Astrocyte (in vitro differentiated cells and primary cell): ENCODE results near the gene SLC16A9.

Source experiments
- EZH2 ChIP-seq: IDR thresholded peaks from 2 replicates; pipeline ENCODE4 v1.6.1; 2012; ENCODE audit warnings: mild to moderate bottlenecking, low read length, inconsistent platforms; ENCODE audit not compliant: insufficient read depth
- TF ChIP-seq, protein P1 (sequence below): IDR thresholded peaks from 2 replicates; pipeline ENCODE4 v1.5.1; 2011; ENCODE audit warnings: low read depth, mild to moderate bottlenecking, inconsistent platforms, low read length, moderate library complexity; ENCODE audit not compliant: insufficient read depth

DNA sequence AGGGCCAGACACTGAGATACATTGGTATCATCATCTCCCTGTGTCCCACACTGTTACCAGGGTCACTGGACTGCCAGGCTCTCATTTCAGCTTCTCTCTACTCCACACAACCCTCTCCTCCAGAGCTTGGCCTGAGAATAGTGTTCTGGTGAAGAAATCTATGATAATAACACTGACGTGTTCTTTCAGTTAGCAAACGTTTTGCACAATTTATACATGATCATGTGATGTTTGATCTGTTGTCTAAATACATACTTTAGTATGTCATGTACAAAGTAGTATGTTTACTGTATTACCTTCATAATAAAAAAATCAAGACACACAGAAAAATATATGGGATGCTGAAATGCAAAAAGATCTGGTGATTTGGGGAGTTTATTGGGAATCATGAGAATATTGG lies 5.0 kb downstream of the SLC16A9 start:
- TF ChIP-seq, protein P1, sequence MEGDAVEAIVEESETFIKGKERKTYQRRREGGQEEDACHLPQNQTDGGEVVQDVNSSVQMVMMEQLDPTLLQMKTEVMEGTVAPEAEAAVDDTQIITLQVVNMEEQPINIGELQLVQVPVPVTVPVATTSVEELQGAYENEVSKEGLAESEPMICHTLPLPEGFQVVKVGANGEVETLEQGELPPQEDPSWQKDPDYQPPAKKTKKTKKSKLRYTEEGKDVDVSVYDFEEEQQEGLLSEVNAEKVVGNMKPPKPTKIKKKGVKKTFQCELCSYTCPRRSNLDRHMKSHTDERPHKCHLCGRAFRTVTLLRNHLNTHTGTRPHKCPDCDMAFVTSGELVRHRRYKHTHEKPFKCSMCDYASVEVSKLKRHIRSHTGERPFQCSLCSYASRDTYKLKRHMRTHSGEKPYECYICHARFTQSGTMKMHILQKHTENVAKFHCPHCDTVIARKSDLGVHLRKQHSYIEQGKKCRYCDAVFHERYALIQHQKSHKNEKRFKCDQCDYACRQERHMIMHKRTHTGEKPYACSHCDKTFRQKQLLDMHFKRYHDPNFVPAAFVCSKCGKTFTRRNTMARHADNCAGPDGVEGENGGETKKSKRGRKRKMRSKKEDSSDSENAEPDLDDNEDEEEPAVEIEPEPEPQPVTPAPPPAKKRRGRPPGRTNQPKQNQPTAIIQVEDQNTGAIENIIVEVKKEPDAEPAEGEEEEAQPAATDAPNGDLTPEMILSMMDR, result no peak
- no peak for TF ChIP-seq EZH2
